ENCODE measurements around the gene ZC4H2. TPM values are rescaled to one million over a fixed set of nuclear protein-coding genes. Genes with fewer than 3 reads are reported as not detected.
"Not testable (repeated sequence)": the region's sequence is repeated elsewhere in the genome, so short reads cannot be mapped to it uniquely, and the experiment has no call there.

The ZC4H2 gene
- total RNA-seq, 1 experiment from 2014 or later = 4.4 TPM

DNA sequence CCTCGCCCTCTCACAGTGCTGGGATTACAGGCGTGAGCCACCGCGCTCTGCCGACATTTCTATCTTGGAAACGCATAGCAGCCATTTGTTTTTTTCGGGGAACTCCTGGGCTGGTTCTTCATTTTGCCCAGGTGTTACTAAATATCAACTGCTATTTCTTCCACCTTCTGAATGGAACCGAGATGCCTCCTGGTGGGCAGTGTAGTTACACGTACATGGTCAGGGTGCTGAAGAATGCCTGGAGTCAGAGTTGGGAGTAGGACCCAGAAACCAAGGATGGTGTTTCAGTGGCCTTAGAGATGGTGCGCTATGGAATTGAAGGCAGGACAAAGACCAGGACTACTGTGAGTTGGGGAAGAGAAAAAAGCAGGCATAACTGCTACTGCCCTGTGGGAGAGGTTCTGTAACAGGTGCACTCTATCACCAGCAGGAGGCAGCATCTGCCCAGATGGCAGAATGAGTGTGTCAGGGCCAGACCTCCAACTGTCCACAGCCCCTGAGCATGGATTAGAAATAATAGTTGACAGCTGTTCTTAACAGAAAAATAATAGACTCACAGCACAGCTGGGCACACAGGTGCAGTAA lies 81.7 kb downstream of the ZC4H2 start:
- Mint-ChIP-seq H3K36me3 (ENCODE audit: insufficient read depth, unreplicated experiment) (no peaks in the 10 kb centered on the region), H3K9me3 (ENCODE audit: unreplicated experiment) (peaks cover 8% of the 10 kb centered on the region), H3K4me3 (ENCODE audit: unreplicated experiment) (no peak overlapping the region), H3K27ac (ENCODE audit: low read depth, unreplicated experiment) (no peak overlapping the region), H3K27me3 (ENCODE audit: insufficient read depth, unreplicated experiment) (no peaks in the 10 kb centered on the region), H3K4me1 (ENCODE audit: insufficient read depth, unreplicated experiment) (no peaks in the 10 kb centered on the region)
- POLR2A ChIA-PET = no interaction called here
- no TSS peak for BruUV-seq (replicated peaks)
- CTCF ChIA-PET = interaction anchor here (0.6 kb wide), 1 partner anchor 557 kb away, joined by 3 read pairs; no protein-coding TSS in a partner anchor
- TF ChIP-seq, protein P1, sequence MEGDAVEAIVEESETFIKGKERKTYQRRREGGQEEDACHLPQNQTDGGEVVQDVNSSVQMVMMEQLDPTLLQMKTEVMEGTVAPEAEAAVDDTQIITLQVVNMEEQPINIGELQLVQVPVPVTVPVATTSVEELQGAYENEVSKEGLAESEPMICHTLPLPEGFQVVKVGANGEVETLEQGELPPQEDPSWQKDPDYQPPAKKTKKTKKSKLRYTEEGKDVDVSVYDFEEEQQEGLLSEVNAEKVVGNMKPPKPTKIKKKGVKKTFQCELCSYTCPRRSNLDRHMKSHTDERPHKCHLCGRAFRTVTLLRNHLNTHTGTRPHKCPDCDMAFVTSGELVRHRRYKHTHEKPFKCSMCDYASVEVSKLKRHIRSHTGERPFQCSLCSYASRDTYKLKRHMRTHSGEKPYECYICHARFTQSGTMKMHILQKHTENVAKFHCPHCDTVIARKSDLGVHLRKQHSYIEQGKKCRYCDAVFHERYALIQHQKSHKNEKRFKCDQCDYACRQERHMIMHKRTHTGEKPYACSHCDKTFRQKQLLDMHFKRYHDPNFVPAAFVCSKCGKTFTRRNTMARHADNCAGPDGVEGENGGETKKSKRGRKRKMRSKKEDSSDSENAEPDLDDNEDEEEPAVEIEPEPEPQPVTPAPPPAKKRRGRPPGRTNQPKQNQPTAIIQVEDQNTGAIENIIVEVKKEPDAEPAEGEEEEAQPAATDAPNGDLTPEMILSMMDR (IDR thresholded peaks at IDR 0.05; ENCODE audit: unreplicated experiment) = no peak
- intact Hi-C loops (cut with micrococcal nuclease) = no loop called here
- peak; percentile 0 for DNase-seq (ENCODE audit: unreplicated experiment)

DNA sequence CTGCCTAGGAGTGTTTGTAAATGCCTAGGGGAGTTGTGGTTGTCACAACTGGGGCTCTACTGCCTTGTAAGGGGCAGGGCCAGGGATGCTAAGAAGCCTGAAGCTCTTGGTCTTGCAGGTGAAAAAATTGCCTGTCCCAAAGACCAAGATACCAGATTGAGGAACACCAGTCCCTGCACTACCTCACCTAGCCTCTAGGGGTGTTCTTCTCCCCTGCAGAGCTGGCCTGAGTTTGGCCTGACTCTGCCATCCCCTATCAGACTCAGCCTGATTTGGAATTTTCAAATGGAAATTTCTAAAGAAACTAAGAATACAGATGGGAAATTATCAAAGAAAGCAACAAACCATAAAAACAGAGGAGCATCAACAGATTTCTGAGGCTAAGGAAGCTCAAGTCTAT lies 90.4 kb downstream of the ZC4H2 start:
- Mint-ChIP-seq H3K27me3 (ENCODE audit: insufficient read depth, unreplicated experiment) (no peaks in the 10 kb centered on the region), H3K9me3 (ENCODE audit: unreplicated experiment) (peaks cover 20% of the 10 kb centered on the region), H3K36me3 (ENCODE audit: insufficient read depth, unreplicated experiment) (peaks cover 7% of the 10 kb centered on the region), H3K4me3 (ENCODE audit: unreplicated experiment) (no peak overlapping the region), H3K27ac (ENCODE audit: low read depth, unreplicated experiment) (no peak overlapping the region), H3K4me1 (ENCODE audit: insufficient read depth, unreplicated experiment) (no peaks in the 10 kb centered on the region)
- intact Hi-C loops (cut with micrococcal nuclease) = no loop called here
- ChIA-PET POLR2A (no interaction called here), CTCF (no interaction called here)
- BruUV-seq (replicated peaks) = no TSS peak
- TF ChIP-seq, protein P1 (IDR thresholded peaks at IDR 0.05; ENCODE audit: unreplicated experiment) = no peak
- no peak for DNase-seq (ENCODE audit: unreplicated experiment)

DNA sequence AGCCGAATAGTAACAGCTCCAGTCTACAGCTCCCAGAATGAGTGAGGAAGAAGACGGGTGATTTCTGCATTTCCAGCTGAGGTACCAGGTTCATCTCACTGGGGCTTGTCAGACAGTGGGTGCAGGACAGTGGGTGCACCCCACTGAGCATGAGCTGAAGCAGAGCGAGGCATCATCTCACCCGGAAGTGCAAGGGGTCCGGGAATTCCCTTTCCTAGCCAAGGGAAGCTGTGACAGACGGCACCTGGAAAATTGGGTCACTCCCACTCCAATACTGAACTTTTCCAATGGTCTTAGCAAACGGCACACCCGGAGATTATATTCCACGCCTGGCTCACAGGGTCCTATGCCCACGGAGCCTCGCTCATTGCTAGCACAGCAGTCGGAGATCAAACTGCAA lies 97.5 kb downstream of the ZC4H2 start:
- H3K4me3 Mint-ChIP-seq (ENCODE audit: unreplicated experiment); H3K36me3 Mint-ChIP-seq (ENCODE audit: insufficient read depth, unreplicated experiment); H3K27me3 Mint-ChIP-seq (ENCODE audit: insufficient read depth, unreplicated experiment); intact Hi-C loops (cut with micrococcal nuclease); DNase-seq (ENCODE audit: unreplicated experiment); BruUV-seq (replicated peaks); POLR2A ChIA-PET; CTCF ChIA-PET; H3K4me1 Mint-ChIP-seq (ENCODE audit: insufficient read depth, unreplicated experiment); H3K27ac Mint-ChIP-seq (ENCODE audit: low read depth, unreplicated experiment): not testable (repeated sequence)
- H3K9me3 Mint-ChIP-seq (ENCODE audit: unreplicated experiment) = peaks cover 44% of the 10 kb centered on the region

DNA sequence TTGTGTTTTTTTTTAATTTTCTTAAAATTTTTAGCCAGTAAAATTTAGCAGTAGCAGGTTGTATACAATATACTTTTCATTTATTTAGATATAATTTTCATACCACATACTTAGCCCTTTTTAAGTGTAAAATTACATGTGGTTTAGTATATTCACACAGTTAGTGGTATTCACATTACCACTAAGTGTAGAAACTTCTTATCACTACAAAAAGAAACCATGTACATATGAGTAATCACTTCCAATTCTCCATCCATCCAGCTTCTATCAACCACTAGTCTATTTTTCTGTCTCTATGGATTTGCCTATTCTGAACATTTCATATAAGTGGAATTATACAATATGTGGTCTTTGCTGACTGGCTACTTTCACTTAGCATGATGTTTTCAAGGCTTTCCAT lies 109.0 kb downstream of the ZC4H2 start:
- no peaks in the 10 kb centered on the region for H3K27me3 Mint-ChIP-seq (ENCODE audit: insufficient read depth, unreplicated experiment)
- no peaks in the 10 kb centered on the region for H3K36me3 Mint-ChIP-seq (ENCODE audit: insufficient read depth, unreplicated experiment)
- H3K9me3 Mint-ChIP-seq (ENCODE audit: unreplicated experiment) = peaks cover 48% of the 10 kb centered on the region
- no peak overlapping the region for H3K27ac Mint-ChIP-seq (ENCODE audit: low read depth, unreplicated experiment)
- TF ChIP-seq, protein P1 (IDR thresholded peaks at IDR 0.05; ENCODE audit: unreplicated experiment) = no peak
- H3K4me3 Mint-ChIP-seq (ENCODE audit: unreplicated experiment) = no peak overlapping the region
- no peaks in the 10 kb centered on the region for H3K4me1 Mint-ChIP-seq (ENCODE audit: insufficient read depth, unreplicated experiment)
- DNase-seq (ENCODE audit: unreplicated experiment) = no peak
- intact Hi-C loops (cut with micrococcal nuclease) = no loop called here
- ChIA-PET CTCF (no interaction called here), POLR2A (no interaction called here)
- BruUV-seq (replicated peaks) = no TSS peak

Other genes starting within 250 kb of the ZC4H2 start
- not detected in 2 replicates for gene ZC3H12B, start 58.4 kb upstream of the ZC4H2 start, total RNA-seq (2022)